HG03439 (cell line): Measurements from ENCODE around the gene BNC2.
"Not testable (repeated sequence)": the region's sequence is repeated elsewhere in the genome, so short reads cannot be mapped to it uniquely, and the experiment has no call there.

ENCODE experiments used
- ATAC-seq: cut with Tn5 transposase; IDR thresholded peaks from one replicate; pipeline ENCODE4 v1.9.1; 2021; ENCODE audit warnings: mild to moderate bottlenecking, moderate library complexity; ENCODE audit not compliant: unreplicated experiment

BNC2 gene

GRCh38 chr9:16563446-16563845, 307.0 kb downstream of the BNC2 start:
- no peak for ATAC-seq

DNA sequence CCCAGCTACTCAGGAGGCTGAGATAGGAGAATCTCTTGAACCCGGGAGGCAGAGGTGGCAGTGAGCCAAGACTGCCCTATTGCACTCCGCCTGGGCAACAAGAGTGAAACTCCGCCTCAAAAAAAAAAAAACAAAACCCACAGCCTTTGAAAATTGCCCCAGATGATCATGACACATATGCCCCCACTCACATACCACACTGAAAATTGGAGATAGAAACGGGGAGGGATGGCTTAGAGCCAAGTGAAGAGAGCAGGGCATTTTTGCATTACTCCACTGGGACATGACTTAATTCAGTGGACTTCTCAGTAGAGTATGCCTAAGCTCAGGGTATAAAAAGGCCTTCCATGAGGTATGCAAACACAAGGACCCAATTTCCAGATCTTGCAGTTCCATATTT, 309.3 kb downstream of the BNC2 start:
- no peak for ATAC-seq

DNA sequence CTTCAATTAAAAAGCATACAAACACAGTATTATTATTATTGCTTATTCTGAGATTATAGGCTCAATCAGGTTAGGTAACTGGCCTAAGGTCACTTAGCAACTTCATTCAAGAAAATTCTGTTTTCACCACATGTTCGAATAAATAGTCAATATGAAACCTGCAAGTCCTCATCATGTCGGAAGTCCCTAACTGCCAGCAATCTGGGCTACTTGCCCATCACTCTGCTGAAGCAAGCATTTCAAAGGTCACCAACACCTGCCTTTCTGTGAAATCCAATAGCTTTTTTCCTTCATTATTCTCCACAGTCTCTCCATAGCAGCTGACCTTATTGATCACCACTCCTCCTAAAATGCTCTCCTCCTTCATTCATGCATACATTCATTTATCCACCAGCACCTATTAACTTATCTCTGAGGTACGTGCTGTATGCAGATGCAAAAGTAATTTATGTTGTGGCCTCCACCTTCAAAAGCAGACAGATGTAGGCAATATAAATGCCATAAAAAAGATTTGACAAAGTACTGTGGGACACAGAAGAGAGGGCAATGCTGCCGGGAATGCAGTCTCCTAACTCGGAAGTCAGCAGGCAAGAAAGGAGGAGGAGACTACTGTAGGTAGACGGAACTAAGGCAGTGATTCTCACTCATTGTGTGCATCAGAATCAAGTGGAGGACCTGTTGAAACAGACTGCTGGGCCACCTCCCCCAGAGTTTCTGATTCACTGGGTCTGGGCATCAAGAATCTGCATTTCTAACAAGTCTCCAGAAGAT, 310.9 kb downstream of the BNC2 start:
- no peak for ATAC-seq

GRCh38 chr9:16555802-16556201, 314.7 kb downstream of the BNC2 start:
- no peak for ATAC-seq

- no peak for ATAC-seq
Observed at GRCh38 chr9:16553869-16554540, 316.5 kb downstream of the BNC2 start.

- ATAC-seq: no peak
Observed at GRCh38 chr9:16552252-16552651, 318.2 kb downstream of the BNC2 start.

DNA sequence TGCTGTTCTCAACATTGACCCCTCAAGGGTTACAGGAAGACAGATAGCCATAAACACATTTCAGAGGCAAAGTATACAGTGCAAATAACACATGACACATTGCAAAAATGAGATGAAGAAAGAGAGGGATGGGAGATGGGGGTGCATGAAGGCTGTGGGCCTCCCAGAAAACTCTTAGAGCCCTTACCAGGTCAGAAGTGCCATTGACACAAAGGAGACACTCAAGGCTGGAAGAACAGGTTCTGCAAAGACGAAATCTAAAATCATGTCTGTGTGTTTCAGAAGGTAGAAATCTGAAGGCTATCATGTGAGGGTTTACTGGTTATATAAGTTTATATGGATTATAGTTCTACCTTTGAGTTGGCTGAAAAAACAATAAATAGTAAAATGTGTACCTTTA, 318.8 kb downstream of the BNC2 start:
- no peak for ATAC-seq

DNA sequence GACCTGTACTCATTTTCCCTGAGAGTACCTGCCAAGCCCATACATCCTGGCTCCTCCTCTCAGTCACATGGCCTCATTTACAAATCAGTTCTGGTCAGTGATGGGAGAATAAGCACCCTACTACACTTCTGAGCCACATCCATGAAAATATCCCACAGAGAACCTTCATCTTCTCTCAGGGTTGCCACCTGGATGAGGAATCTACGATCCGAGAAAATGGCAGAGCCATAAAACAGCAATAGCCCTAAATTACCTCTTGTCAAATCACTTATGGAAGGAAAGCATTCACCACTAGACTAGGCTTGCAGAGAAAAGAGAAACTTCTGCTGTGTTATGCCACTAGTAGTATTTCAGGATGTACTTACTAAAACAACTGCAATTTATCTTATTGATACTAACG, 324.8 kb downstream of the BNC2 start:
- ATAC-seq: no peak

DNA sequence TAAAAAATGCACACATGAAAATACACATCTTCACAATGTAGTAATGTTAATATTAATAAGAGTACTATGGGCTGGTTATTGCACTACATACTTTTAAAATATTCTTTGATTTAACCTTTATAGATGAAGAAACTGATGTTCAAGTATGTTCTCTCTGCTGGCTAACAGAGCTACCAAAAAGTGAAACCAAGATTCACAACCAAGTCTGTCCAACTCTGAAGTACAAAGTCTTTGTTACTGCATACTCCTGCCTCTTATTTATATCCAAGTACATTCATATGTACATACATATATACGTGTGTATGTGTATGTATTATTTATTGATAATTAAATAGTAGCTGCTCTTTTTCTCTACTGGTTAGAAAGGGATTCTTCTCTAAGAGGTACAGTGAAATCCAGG, 325.6 kb downstream of the BNC2 start:
- no peak for ATAC-seq

DNA sequence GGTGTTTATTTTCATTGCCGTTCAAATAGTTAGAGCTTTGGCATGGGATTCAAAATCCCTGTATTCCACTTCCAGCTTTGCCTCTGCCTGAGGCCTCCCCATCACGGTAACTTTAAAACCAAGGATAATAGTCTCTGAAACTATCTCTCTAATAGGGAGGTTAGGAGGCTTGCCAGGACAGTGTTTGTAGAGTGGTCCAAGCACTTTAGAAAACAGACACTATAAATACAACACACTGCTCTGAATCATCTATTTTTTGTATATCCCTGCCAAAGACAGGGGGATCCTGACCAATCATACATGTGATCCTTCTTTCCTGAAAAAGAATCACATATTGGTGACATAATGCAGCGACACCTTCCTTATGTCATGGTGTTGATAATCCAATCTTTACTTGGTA, 326.8 kb downstream of the BNC2 start:
- no peak for ATAC-seq

GRCh38 chr9:16543225-16543624, 327.2 kb downstream of the BNC2 start:
- ATAC-seq: no peak

- ATAC-seq: no peak
Observed at GRCh38 chr9:16542290-16542689, 328.2 kb downstream of the BNC2 start.

DNA sequence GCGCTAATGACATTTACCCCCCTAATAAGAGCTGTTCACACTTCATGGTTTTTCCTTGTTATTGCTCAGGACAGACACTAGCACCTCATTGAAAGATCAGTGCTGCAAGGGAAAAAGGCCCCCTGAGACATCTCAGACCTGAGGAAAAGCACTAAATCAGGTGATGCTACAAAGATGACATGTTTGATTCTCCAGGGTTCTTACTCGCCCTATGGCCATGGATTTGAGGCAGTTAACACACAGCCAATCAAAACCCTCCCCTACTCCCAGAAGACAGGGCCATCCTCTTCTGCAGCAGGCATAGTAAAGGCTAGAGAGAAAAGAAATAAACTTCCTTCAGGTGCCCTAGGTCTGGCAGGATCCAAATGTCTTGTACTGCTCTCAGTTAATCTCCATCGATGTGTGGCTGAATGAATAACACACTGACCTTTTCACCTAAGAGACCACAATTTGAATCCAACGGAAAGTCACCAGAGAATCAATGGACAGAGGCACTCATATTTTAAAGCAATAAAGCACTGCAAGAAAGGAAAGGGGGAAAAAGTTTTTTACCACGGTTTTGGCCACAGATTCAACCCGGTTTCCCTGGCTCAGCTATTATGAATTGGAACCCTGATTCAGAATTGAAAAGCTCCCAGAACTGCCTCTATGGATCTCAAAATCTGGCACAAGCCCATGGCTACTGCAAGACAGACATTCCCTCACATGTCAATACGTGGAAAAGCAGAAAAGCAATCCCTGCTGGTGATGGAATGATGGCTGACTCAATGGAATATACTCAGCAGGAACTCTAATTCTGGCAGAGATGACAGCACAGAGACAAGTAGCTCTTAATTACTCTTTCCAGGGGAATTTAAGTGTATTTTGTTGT, 329.5 kb downstream of the BNC2 start:
- ATAC-seq: no peak

GRCh38 chr9:16539626-16540025, 330.8 kb downstream of the BNC2 start:
- not testable (repeated sequence) for ATAC-seq

GRCh38 chr9:16535555-16535954, 334.9 kb downstream of the BNC2 start:
- no peak for ATAC-seq

DNA sequence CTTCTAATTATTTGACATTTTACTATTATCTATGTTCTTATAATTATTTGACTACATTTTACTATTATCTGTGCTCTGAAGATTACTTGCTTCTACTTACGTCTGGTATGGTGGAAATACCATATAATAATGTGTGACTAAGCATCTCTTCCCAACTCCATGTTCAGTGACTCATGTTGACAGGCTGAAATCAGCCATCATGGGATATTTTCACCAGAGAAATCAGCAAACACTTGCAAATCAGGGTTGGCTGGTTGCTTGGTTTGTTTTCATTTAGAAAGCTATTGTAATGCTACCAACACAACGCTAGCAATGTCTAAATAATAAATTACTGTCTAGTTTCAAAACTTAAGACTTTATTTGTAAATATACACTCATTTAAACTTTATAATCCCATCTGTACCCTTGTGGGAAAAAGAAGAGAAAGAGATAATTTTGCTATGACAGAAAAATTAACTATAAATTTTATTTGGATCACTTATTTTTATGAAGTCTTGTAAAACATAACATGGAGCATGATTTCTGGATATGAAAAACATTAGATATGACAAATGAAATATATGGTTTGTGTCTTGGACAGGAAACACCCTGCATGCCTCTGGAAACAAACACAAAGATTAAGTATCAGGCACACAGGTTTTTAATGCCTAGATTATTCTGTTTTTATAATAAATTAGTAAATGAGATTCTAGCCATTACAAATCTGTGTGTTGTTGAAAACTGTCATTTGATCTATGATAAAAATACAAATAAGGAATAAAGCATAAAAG, 337.6 kb downstream of the BNC2 start:
- no peak for ATAC-seq

- ATAC-seq: no peak
Observed at GRCh38 chr9:16532272-16532671, 338.2 kb downstream of the BNC2 start.

- no peak for ATAC-seq
Observed at GRCh38 chr9:16530669-16531642, 339.5 kb downstream of the BNC2 start.

GRCh38 chr9:16527573-16527972, 342.9 kb downstream of the BNC2 start:
- no peak for ATAC-seq

GRCh38 chr9:16526380-16526779, 344.1 kb downstream of the BNC2 start:
- ATAC-seq: no peak
